SH-SY5Y (cell line): ENCODE results near the gene WASHC4.

ENCODE experiments used
- GATA2 ChIP-seq: IDR thresholded peaks from 2 replicates; pipeline ENCODE4 v1.6.1; 2011; ENCODE audit warnings: mild to moderate bottlenecking, low read depth, low read length
- GATA3 ChIP-seq: IDR thresholded peaks from 2 replicates; pipeline ENCODE4 v1.6.1; 2011; ENCODE audit warnings: low read depth, mild to moderate bottlenecking, low read length, moderate library complexity

- TF ChIP-seq GATA2 (no peak), GATA3 (no peak)
Measured at GRCh38 chr12:105218434-105218833, 110.9 kb downstream of the WASHC4 start.
